Measurements from ENCODE around the gene ZBTB2.
"Not testable (repeated sequence)": the region's sequence is repeated elsewhere in the genome, so short reads cannot be mapped to it uniquely, and the experiment has no call there.

The ZBTB2 gene

GRCh38 chr6:151382631-151383030 lies 8.7 kb downstream of the ZBTB2 start:
- H3K9ac ChIP-seq (ENCODE audit: low read length); H3K27ac ChIP-seq (ENCODE audit: low read length); H3K4me3 ChIP-seq (ENCODE audit: low read length); H3K27me3 ChIP-seq (ENCODE audit: control insufficient read depth, insufficient read depth, low read length); H3K36me3 ChIP-seq (ENCODE audit: control insufficient read depth, low read depth, low read length); H3K4me1 ChIP-seq (ENCODE audit: control insufficient read depth, low read depth, low read length); H3K9me3 ChIP-seq (ENCODE audit: control insufficient read depth, low read depth, low read length): not testable (repeated sequence)

- H3K4me1 ChIP-seq (ENCODE audit: control insufficient read depth, low read depth, low read length), result peaks cover 7% of the 10 kb centered on the region
- H3K9ac ChIP-seq (ENCODE audit: low read length), result no peak overlapping the region
- no peaks in the 10 kb centered on the region for H3K9me3 ChIP-seq (ENCODE audit: control insufficient read depth, low read depth, low read length)
- no peak overlapping the region for H3K4me3 ChIP-seq (ENCODE audit: low read length)
- H3K27ac ChIP-seq (ENCODE audit: low read length), result no peak overlapping the region
- H3K36me3 ChIP-seq (ENCODE audit: control insufficient read depth, low read depth, low read length), result no peaks in the 10 kb centered on the region
- H3K27me3 ChIP-seq (ENCODE audit: control insufficient read depth, insufficient read depth, low read length), result no peaks in the 10 kb centered on the region
These were observed 9.6 kb downstream of the ZBTB2 start for GRCh38 chr6:151381722-151382121.

- H3K27me3 ChIP-seq (ENCODE audit: control insufficient read depth, insufficient read depth, low read length), result no peaks in the 10 kb centered on the region
- peaks cover 7% of the 10 kb centered on the region for H3K4me1 ChIP-seq (ENCODE audit: control insufficient read depth, low read depth, low read length)
- no peaks in the 10 kb centered on the region for H3K9me3 ChIP-seq (ENCODE audit: control insufficient read depth, low read depth, low read length)
- H3K27ac ChIP-seq (ENCODE audit: low read length), result no peak overlapping the region
- no peak overlapping the region for H3K9ac ChIP-seq (ENCODE audit: low read length)
- H3K4me3 ChIP-seq (ENCODE audit: low read length), result no peak overlapping the region
- H3K36me3 ChIP-seq (ENCODE audit: control insufficient read depth, low read depth, low read length), result no peaks in the 10 kb centered on the region
These were observed 10.5 kb downstream of the ZBTB2 start for GRCh38 chr6:151380848-151381205.

GRCh38 chr6:151379933-151380847 lies 11.2 kb downstream of the ZBTB2 start:
- Histone ChIP-seq H3K27ac (ENCODE audit: low read length) (peak overlapping the region; percentile 47), H3K4me1 (ENCODE audit: control insufficient read depth, low read depth, low read length) (peaks cover 8% of the 10 kb centered on the region), H3K9me3 (ENCODE audit: control insufficient read depth, low read depth, low read length) (no peaks in the 10 kb centered on the region), H3K4me3 (ENCODE audit: low read length) (no peak overlapping the region), H3K27me3 (ENCODE audit: control insufficient read depth, insufficient read depth, low read length) (no peaks in the 10 kb centered on the region), H3K9ac (ENCODE audit: low read length) (no peak overlapping the region), H3K36me3 (ENCODE audit: control insufficient read depth, low read depth, low read length) (no peaks in the 10 kb centered on the region)

GRCh38 chr6:151377095-151377494 lies 14.3 kb downstream of the ZBTB2 start:
- Histone ChIP-seq H3K9ac (ENCODE audit: low read length) (no peak overlapping the region), H3K27ac (ENCODE audit: low read length) (no peak overlapping the region), H3K27me3 (ENCODE audit: control insufficient read depth, insufficient read depth, low read length) (no peaks in the 10 kb centered on the region), H3K4me1 (ENCODE audit: control insufficient read depth, low read depth, low read length) (peaks cover 24% of the 10 kb centered on the region), H3K36me3 (ENCODE audit: control insufficient read depth, low read depth, low read length) (peaks cover 2% of the 10 kb centered on the region), H3K9me3 (ENCODE audit: control insufficient read depth, low read depth, low read length) (no peaks in the 10 kb centered on the region), H3K4me3 (ENCODE audit: low read length) (no peak overlapping the region)

GRCh38 chr6:151376440-151376839 lies 14.9 kb downstream of the ZBTB2 start:
- Histone ChIP-seq H3K27me3 (ENCODE audit: control insufficient read depth, insufficient read depth, low read length) (no peaks in the 10 kb centered on the region), H3K9me3 (ENCODE audit: control insufficient read depth, low read depth, low read length) (no peaks in the 10 kb centered on the region), H3K36me3 (ENCODE audit: control insufficient read depth, low read depth, low read length) (peaks cover 9% of the 10 kb centered on the region), H3K4me3 (ENCODE audit: low read length) (no peak overlapping the region), H3K27ac (ENCODE audit: low read length) (no peak overlapping the region), H3K9ac (ENCODE audit: low read length) (no peak overlapping the region), H3K4me1 (ENCODE audit: control insufficient read depth, low read depth, low read length) (peaks cover 24% of the 10 kb centered on the region)

GRCh38 chr6:151375833-151376232 lies 15.5 kb downstream of the ZBTB2 start:
- Histone ChIP-seq H3K9ac (ENCODE audit: low read length) (no peak overlapping the region), H3K4me1 (ENCODE audit: control insufficient read depth, low read depth, low read length) (peaks cover 24% of the 10 kb centered on the region), H3K27ac (ENCODE audit: low read length) (no peak overlapping the region), H3K9me3 (ENCODE audit: control insufficient read depth, low read depth, low read length) (no peaks in the 10 kb centered on the region), H3K36me3 (ENCODE audit: control insufficient read depth, low read depth, low read length) (peaks cover 15% of the 10 kb centered on the region), H3K27me3 (ENCODE audit: control insufficient read depth, insufficient read depth, low read length) (no peaks in the 10 kb centered on the region), H3K4me3 (ENCODE audit: low read length) (no peak overlapping the region)

- Histone ChIP-seq H3K27me3 (ENCODE audit: control insufficient read depth, insufficient read depth, low read length) (no peaks in the 10 kb centered on the region), H3K27ac (ENCODE audit: low read length) (no peak overlapping the region), H3K4me1 (ENCODE audit: control insufficient read depth, low read depth, low read length) (peaks cover 17% of the 10 kb centered on the region), H3K9ac (ENCODE audit: low read length) (no peak overlapping the region), H3K9me3 (ENCODE audit: control insufficient read depth, low read depth, low read length) (no peaks in the 10 kb centered on the region), H3K36me3 (ENCODE audit: control insufficient read depth, low read depth, low read length) (peaks cover 23% of the 10 kb centered on the region), H3K4me3 (ENCODE audit: low read length) (no peak overlapping the region)
These were observed 17.2 kb downstream of the ZBTB2 start for GRCh38 chr6:151374036-151374683.

- no peak overlapping the region for H3K4me3 ChIP-seq (ENCODE audit: low read length)
- no peaks in the 10 kb centered on the region for H3K9me3 ChIP-seq (ENCODE audit: control insufficient read depth, low read depth, low read length)
- no peak overlapping the region for H3K27ac ChIP-seq (ENCODE audit: low read length)
- H3K4me1 ChIP-seq (ENCODE audit: control insufficient read depth, low read depth, low read length), result peaks cover 17% of the 10 kb centered on the region
- H3K27me3 ChIP-seq (ENCODE audit: control insufficient read depth, insufficient read depth, low read length), result no peaks in the 10 kb centered on the region
- H3K9ac ChIP-seq (ENCODE audit: low read length), result no peak overlapping the region
- peaks cover 23% of the 10 kb centered on the region for H3K36me3 ChIP-seq (ENCODE audit: control insufficient read depth, low read depth, low read length)
These were observed 19.2 kb downstream of the ZBTB2 start for GRCh38 chr6:151372164-151372563.

GRCh38 chr6:151370509-151371078 lies 20.8 kb downstream of the ZBTB2 start:
- H3K27me3 ChIP-seq (ENCODE audit: control insufficient read depth, insufficient read depth, low read length), result no peaks in the 10 kb centered on the region

GRCh38 chr6:151365233-151365632 lies 26.1 kb downstream of the ZBTB2 start:
- H3K27me3 ChIP-seq (ENCODE audit: control insufficient read depth, insufficient read depth, low read length), result no peaks in the 10 kb centered on the region
- H3K4me3 ChIP-seq (ENCODE audit: low read length), result no peak overlapping the region
- no peak overlapping the region for H3K27ac ChIP-seq (ENCODE audit: low read length)
- peaks cover 27% of the 10 kb centered on the region for H3K36me3 ChIP-seq (ENCODE audit: control insufficient read depth, low read depth, low read length)
- no peaks in the 10 kb centered on the region for H3K4me1 ChIP-seq (ENCODE audit: control insufficient read depth, low read depth, low read length)
- H3K9ac ChIP-seq (ENCODE audit: low read length), result no peak overlapping the region
- no peaks in the 10 kb centered on the region for H3K9me3 ChIP-seq (ENCODE audit: control insufficient read depth, low read depth, low read length)

More at GRCh38 chr6:151370509-151371078, 20.8 kb downstream of the ZBTB2 start:
- Histone ChIP-seq H3K36me3 (ENCODE audit: control insufficient read depth, low read depth, low read length) (peaks cover 34% of the 10 kb centered on the region), H3K27ac (ENCODE audit: low read length) (no peak overlapping the region), H3K4me1 (ENCODE audit: control insufficient read depth, low read depth, low read length) (peaks cover 17% of the 10 kb centered on the region), H3K9ac (ENCODE audit: low read length) (no peak overlapping the region), H3K9me3 (ENCODE audit: control insufficient read depth, low read depth, low read length) (no peaks in the 10 kb centered on the region), H3K4me3 (ENCODE audit: low read length) (no peak overlapping the region)

All from iPS-18a (cell line).